Smooth muscle cell of trachea (primary cell): Measurements from ENCODE around the gene KAZALD1. TPM values are rescaled to one million over a fixed set of nuclear protein-coding genes. Genes with fewer than 3 reads are reported as not detected.

ENCODE experiments used
- total RNA-seq: library from RNA; depleted of rRNA; stranded (reverse); fragments of >200 nt; gene quantifications from 2 replicates; pipeline ENCODE4 v1.2.1, GENCODE V29; 2014

KAZALD1 gene
- total RNA-seq = 39.0 and 58.2 TPM in 2 replicates

DNA sequence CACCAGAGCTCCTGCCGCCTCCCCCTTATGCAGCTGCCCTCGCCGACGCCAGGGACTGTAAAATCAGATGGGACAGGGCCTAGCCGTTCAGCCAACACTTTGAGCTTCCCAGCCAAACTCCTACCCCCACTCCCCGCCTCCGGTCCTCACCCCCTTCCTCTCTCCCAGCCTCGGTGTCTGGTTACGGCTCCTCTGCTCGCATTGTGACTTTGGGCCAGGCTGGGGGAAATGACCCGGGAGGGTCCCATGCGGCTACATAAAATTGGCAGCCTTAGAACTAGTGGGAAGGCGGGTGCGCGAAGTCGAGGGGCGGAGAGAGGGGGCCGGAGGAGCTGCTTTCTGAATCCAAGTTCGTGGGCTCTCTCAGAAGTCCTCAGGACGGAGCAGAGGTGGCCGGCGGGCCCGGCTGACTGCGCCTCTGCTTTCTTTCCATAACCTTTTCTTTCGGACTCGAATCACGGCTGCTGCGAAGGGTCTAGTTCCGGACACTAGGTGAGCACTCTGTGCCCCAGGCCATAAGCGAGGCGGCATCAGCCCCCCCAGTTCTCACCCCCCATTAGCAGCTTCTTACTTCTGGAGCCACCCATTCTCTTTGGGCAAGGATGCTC lies at the start of gene KAZALD1:
KAZALD1 (plus strand) TSS at position 366 of the 608 bp plus-strand sequence. CDS start 604 bp downstream, outside the sequence.

DNA sequence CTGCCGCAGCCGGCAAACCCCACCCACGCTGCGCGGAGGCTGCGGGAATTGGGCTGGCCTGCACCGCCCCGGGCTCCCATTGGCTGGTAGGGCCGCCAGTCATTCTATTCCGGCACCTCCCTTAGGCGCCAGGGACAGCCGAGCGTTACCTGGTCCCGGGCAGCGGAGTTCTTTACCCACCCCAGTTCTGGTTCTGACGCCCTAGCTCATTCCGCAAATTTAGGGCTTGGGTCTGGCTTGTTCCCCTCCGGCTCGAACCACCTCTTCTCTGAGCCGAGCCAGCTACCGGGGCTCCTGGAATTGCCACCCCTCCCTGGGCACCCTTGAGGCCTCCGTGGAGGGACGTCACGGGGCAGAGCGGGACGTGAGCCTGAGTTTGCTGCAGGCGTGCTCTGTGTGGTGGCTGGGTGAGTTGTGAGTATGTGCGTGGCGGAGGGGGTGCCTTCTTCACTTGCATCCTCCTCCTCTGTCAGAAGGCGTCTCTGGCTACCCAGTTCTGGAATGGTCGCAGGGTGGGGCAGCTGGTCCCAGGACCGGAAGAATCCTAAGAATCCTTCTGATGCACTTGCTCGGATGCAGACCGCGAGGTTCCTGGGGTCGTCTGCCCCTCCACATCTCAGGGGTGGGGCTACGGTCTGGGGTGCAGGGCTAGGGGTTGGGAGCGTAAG lies 30.5 kb upstream of the KAZALD1 start, which contains the start of the genes PDZD7 and SFXN3:
PDZD7 (minus strand) TSS at position 2 of the 668 bp plus-strand sequence. CDS start 910 bp downstream, outside the sequence.
SFXN3 (plus strand) TSS at position 107 of the 668 bp plus-strand sequence. CDS start 3,461 bp downstream, outside the sequence.

Other genes with a start within 250 kb of the KAZALD1 start
- 36.9 and 37.5 TPM in 2 replicates for gene SLF2, start 149.0 kb upstream of the KAZALD1 start, total RNA-seq
- gene SEMA4G, start 92.5 kb upstream of the KAZALD1 start, total RNA-seq = 1.0 and 2.3 TPM in 2 replicates
- gene MRPL43, start 74.5 kb upstream of the KAZALD1 start, total RNA-seq = 64.7 and 71.1 TPM in 2 replicates
- gene TWNK, start 74.4 kb upstream of the KAZALD1 start, total RNA-seq = 2.9 and 3.6 TPM in 2 replicates
- 103 and 328 TPM in 2 replicates for gene LZTS2, start 62.2 kb upstream of the KAZALD1 start, total RNA-seq
- gene PDZD7, start 30.9 kb upstream of the KAZALD1 start, total RNA-seq = 1.6 and 2.5 TPM in 2 replicates
- 88.8 and 94.4 TPM in 2 replicates for gene SFXN3, start 30.8 kb upstream of the KAZALD1 start, total RNA-seq
- gene TLX1, start 69.3 kb downstream of the KAZALD1 start, total RNA-seq = not detected in 2 replicates
- gene LBX1, start 167.5 kb downstream of the KAZALD1 start, total RNA-seq = not detected in 2 replicates